Measurements from ENCODE around the gene FIZ1. TPM values are rescaled to one million over a fixed set of nuclear protein-coding genes. Genes with fewer than 3 reads are reported as not detected.

FIZ1 gene
- total and polyA plus RNA-seq, 12 donors, result 4.4 to 19.7 (median 10.4) TPM

DNA sequence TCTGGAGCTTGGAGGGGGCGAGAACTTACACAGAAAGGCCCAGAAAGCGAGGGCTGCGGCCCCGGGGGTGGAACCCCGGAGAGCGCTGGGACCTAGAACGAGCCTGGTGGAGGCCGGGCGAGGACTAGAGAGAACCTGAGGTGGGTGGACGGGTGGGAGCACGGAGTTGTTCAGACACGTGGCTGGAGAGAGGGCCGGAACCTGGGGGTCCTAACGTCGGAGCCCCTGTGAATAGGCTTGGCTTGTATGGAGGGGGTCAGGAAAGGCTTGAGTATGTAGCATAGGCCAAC is 44.5 kb upstream of the FIZ1 start:
- no peak for TF ChIP-seq POLR2A (IDR thresholded peaks at IDR 0.05)
- TF ChIP-seq, protein P1, sequence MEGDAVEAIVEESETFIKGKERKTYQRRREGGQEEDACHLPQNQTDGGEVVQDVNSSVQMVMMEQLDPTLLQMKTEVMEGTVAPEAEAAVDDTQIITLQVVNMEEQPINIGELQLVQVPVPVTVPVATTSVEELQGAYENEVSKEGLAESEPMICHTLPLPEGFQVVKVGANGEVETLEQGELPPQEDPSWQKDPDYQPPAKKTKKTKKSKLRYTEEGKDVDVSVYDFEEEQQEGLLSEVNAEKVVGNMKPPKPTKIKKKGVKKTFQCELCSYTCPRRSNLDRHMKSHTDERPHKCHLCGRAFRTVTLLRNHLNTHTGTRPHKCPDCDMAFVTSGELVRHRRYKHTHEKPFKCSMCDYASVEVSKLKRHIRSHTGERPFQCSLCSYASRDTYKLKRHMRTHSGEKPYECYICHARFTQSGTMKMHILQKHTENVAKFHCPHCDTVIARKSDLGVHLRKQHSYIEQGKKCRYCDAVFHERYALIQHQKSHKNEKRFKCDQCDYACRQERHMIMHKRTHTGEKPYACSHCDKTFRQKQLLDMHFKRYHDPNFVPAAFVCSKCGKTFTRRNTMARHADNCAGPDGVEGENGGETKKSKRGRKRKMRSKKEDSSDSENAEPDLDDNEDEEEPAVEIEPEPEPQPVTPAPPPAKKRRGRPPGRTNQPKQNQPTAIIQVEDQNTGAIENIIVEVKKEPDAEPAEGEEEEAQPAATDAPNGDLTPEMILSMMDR (IDR thresholded peaks at IDR 0.05), result no peak
- peak overlapping the region in 4 of 5 donors; percentile 88 to 94 (median 90) for H3K27ac ChIP-seq
- intact Hi-C loops (cut with DNase I), result no loop called here
- peaks cover 0 to 14% of the 10 kb centered on the region in 2 donors for H3K36me3 ChIP-seq (replicated peaks in 1 of 2)
- H3K9me3 ChIP-seq (replicated peaks in 1 of 3), result no peaks in the 10 kb centered on the region
- WGBS, 4 donors, result 0 to 2% (median 0%) methylated on average over 10 to 15 of the region's 15 CpGs
- peak overlapping the region in 3 of 4 donors; percentile 68 to 91 (median 81) for H3K4me3 ChIP-seq
- H3K4me1 ChIP-seq (replicated peaks in 1 of 2), result peaks cover 37 to 50% of the 10 kb centered on the region in 2 donors
- H3K27me3 ChIP-seq, result no peaks in the 10 kb centered on the region
- DNase-seq, result peak in 2 of 7 donors; percentile 16 to 43

DNA sequence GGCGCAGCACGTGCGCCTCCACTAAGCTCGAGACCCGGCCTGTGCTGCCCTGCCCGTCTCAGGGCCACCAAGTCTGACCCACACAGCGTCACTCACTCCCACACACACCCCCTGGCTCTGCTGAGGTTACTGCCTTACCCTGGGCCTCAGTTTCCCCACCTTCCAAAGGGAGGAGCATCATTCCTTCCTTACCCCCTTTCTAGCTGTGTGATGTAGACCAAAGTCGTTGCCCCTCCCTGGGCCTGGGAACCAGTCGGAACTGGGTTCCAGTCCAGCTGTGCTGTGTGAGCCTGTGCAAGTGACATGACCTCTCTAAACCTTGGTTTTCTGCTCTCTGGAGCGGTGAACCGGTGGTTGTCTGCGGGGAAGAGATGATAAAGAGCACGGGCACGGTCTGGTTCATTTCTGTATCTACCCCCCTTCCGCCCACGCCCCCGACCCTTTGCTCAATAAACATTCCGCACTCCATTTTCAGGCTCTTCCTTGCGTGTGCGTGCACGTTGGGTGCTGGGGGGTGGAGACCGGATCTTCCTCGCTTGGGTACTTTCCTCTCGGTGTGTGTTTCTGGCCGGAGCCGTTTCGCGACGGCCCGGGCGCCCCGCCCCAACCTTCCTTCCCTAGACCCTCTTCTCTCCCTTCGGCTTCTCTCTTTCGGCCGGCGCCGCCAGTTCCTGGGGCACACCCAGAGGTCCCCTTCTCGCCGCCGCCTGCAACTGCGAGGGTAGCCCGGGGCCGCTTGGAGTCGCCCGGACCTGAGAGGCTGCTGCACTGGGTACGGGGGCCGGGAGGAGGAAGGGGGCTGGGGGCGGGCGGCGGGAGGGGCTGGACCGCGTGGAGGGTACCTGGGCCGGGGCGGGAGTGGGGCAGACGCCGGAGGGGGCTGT is 43.9 kb upstream of the FIZ1 start, which contains the start of gene ZNF581:
ZNF581 (plus strand) TSS at position 647 of the 884 bp plus-strand sequence. CDS start 923 bp downstream, outside the sequence.
- H3K36me3 ChIP-seq (replicated peaks in 1 of 2), result peaks cover 0 to 14% of the 10 kb centered on the region in 2 donors
- H3K4me1 ChIP-seq (replicated peaks in 1 of 2), result peaks cover 31 to 50% of the 10 kb centered on the region in 2 donors
- intact Hi-C loops (cut with DNase I), result no loop called here
- TF ChIP-seq, protein P1 (IDR thresholded peaks at IDR 0.05), result no peak
- no peak for TF ChIP-seq POLR2A (IDR thresholded peaks at IDR 0.05)
- no peaks in the 10 kb centered on the region for H3K27me3 ChIP-seq
- DNase-seq, result peak; percentile 66 to 89 (median 81)
- 1 to 2% (median 2%) methylated on average over 18 to 56 of the region's 56 CpGs for WGBS, 4 donors
- peak within 1 kb of the TSS in 3 of 4 donors; percentile 68 to 91 (median 81) for H3K4me3 ChIP-seq
- no peaks in the 10 kb centered on the region for H3K9me3 ChIP-seq (replicated peaks in 1 of 3)
- H3K27ac ChIP-seq, result peak within 1 kb of the TSS in 4 of 5 donors; percentile 88 to 94 (median 90)

DNA sequence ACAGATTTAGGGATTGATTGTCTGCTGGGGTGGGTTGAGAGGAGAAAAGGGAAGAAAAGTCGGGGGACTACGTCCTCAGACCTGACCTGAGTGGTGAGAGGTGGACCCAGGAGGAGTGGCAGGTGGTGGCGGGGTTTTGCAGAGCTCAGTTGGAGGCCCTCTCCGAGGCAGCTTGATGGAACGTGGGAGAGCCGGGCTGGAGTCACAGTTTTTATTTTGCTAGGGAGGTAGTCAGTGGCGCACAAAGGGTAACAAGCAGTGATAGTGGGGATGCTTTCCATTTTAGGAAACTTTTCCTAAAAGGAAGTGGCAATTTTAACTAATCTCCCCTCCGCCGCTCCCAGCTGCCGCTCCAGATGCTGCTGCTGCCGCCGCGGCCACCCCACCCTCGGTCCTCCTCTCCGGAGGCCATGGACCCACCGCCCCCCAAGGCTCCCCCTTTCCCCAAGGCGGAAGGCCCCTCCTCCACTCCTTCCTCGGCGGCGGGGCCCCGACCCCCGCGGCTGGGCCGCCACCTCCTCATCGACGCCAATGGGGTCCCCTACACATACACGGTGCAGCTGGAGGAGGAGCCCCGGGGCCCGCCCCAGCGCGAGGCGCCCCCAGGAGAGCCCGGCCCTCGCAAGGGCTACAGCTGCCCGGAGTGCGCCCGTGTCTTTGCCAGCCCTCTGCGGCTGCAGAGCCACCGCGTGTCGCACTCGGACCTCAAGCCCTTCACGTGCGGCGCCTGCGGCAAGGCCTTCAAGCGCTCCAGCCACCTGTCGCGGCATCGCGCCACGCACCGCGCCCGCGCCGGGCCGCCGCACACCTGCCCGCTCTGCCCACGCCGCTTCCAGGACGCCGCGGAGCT is 43.1 kb upstream of the FIZ1 start:
- Histone ChIP-seq H3K36me3 (replicated peaks in 1 of 2) (peaks cover 0 to 14% of the 10 kb centered on the region in 2 donors), H3K27ac (peak overlapping the region in 4 of 5 donors; percentile 88 to 94 (median 90)), H3K27me3 (no peaks in the 10 kb centered on the region), H3K4me3 (peak overlapping the region in 1 of 4 donors; percentile 81), H3K9me3 (replicated peaks in 1 of 3) (no peaks in the 10 kb centered on the region), H3K4me1 (replicated peaks in 1 of 2) (peaks cover 27 to 52% of the 10 kb centered on the region in 2 donors)
- WGBS, 4 donors, result 1 to 3% (median 1%) methylated on average over 16 to 65 of the region's 65 CpGs
- peak in 5 of 7 donors; percentile 43 to 64 (median 50) for DNase-seq
- intact Hi-C loops (cut with DNase I), result no loop called here
- TF ChIP-seq, protein P1 (IDR thresholded peaks at IDR 0.05), result no peak
- peak; percentile 30 to 48 for TF ChIP-seq POLR2A (IDR thresholded peaks at IDR 0.05)
